ENCODE measurements around the gene C9orf153.

Gene C9orf153

GRCh38 chr9:86185872-86186271 lies 73.6 kb downstream of the C9orf153 start:
- DNase-seq: no peak

DNA sequence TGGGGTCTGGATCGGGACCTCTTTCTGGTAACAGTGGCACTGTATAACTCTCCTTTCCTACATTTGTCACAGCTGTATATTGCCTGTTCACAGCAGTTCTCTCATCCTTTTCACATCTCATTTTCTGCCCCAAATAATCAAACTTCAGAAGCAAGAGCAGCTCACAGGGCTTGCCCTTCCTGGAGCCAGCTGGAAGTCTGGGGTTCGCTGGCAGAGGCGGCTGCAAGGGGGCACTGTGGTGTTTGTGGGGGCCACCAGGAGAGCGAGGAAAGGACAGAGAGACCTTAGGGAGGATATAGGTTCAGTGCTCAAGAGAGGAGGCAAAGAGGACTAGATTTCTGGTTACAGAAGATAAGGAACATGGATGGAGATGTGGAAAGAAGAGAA lies 75.3 kb downstream of the C9orf153 start:
- no peak for DNase-seq

- no peak for DNase-seq
These were observed 76.0 kb downstream of the C9orf153 start for GRCh38 chr9:86183229-86184137.

DNA sequence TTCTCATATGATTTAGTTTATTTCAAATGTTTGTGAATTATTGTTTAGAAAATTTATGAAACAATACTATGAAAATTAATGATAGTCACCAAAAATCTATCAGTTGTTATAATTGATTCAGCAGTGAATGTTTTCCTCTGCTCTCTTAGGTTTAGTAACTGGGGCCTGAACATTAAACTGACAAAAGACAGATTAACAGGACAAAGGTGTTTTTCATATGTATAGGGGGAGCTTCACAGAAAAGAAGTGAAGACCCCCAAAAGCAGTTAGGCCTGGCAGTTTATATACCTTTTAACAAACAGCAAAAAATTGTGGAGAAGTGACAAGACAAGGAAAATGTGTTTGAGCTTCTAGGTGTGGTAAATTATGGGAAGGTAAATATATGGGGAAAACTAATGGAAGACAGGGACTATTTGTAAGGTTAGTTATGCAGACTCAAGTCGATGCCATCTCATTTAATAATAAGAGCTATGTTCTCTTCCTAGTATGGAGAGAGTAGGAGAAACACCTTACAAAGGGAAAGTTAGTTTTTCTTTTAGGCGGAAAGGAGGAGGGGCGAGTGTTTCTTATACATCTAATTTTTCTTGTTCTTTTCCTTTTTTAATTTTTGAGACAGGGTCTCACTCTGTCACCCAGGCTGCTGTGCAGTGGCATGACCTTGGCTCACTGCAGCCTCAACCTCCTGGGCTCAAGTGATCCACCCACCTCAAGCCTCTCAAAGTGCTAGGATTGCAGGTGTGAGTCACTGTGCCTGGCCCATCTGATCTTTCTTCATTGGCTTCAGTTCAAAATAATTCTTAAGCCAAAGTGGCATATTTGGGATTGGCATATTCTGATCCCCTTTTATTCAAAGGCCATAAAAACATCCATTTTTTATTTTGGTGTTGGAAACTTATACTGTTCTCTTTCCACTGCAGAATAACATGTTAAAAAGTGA lies 77.8 kb downstream of the C9orf153 start:
- DNase-seq: no peak

GRCh38 chr9:86178503-86178902 lies 81.0 kb downstream of the C9orf153 start:
- DNase-seq: no peak

DNA sequence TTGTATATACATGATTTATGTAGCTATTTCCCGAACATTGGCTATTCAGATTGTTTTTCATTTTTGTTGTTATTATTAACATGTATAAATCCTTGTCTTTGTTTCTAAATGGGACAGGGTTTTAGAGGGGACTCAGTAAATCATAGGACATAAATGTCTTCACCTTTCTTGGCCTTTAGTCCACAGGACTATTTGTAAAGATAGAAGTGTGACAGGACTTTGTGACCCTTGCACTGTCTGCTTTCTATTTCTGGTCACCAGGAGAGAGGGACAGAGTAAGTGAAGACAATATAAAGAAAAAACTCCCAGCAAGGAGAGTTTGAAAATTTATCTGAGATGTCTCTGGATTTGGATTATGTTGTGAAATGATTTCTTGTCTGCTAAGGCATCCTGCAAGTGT lies 81.5 kb downstream of the C9orf153 start:
- no peak for DNase-seq

- peak; percentile 92 to 99 for DNase-seq
These were observed 83.0 kb downstream of the C9orf153 start for GRCh38 chr9:86176468-86176867.

- peak; percentile 78 to 91 for DNase-seq
These were observed 83.6 kb downstream of the C9orf153 start for GRCh38 chr9:86175743-86176456.

GRCh38 chr9:86175223-86175622 lies 84.2 kb downstream of the C9orf153 start:
- peak; percentile 27 to 67 for DNase-seq

Measured in NCI-H2081 (cell line).